Measurements from ENCODE around the gene CMBL. TPM values are rescaled to one million over a fixed set of nuclear protein-coding genes. Genes with fewer than 3 reads are reported as not detected.
"Not testable (repeated sequence)": the region's sequence is repeated elsewhere in the genome, so short reads cannot be mapped to it uniquely, and the experiment has no call there.

Gene CMBL
- 14.3 TPM for total RNA-seq

DNA sequence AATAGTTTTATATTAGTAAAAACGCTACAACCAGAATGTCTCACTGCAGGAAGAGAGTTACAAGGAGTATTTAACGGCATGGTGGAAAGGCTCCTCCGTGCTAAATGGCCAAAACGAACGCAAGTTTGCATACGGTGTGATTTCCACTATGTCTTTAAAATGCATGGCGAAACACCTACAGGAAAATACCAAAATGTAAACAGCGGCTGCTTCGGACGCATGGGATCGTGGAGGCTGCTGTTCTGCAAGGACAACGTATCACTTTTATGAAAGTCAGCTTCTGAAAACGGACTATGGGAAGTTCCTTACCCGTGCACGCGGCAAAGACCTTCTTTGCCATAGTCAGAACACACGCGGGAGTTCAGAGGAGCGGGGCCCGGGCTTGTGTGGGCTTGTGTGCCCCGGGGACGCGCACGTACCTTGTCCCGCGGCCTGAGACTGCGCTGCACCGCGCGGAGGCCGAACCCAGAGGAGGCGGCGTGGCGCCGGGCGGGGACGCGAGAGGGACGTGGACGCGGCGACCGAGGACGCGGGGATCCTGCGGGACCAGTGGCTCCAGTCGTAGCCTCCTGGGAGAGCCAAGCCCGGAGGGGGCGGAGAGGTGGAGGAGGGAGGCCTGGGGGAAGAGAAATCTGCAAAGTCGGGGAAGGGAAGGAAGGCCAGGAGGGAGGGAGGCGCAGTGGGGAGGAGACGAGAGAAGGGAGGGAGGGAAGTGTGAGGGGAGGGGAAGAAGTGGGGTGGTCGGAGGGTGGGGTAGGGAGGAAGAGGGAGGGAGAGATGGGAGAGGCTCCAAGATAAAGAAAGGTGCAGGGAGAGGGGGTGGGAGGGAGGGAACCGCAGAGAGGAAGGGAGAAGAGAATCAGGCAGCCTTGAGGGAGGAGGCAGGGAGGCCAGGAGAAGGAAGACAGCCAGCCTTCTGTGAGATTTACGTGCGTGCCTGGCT lies at the start of gene CMBL:
CMBL (minus strand) TSS at position 697 of the 943 bp plus-strand sequence. CDS start 17,140 bp downstream, outside the sequence.
- DNase-seq (ENCODE audit: low read depth in 2 of 3, low spot score in 2 of 3): peak in 2 of 3 donors; percentile 50 to 67

DNA sequence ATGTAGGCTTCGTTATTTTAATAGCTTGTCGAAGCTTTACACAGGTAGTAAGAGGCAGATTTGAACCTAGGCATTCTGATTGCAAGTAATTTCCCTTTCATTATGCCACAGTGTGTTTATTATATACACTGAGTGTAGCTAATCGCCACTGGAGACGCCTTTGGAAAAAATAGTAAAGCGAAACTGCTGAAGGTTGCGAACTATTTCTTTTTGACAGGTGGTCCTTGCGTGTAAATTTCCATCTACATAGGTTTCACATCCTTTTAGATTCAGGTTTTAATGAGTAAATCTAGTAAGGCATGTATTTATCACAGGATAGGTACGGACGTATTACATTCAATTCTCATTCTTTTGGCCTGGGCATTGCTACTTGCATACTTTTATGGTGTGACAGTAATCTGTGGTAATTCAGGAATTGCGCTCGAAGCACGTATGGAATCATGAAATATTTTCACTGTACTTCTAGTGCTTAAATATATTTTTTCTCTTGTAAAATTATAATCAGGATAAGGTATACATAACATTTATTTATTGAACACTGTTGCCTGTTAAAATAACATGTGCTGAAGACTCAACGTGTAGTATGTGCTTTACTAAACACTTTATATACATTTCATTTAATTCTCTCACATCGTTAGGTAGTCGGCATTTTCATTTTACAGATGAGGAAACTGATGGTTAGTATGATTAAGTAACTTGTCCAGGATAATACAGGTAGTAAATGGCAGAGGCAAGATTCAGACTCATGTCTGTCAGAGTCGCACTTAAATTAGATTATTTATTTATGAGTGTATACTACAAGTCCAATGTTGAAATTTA lies 47.6 kb upstream of the CMBL start:
- peak in 1 of 3 donors; percentile 67 for DNase-seq (ENCODE audit: low read depth in 2 of 3, low spot score in 2 of 3)

DNA sequence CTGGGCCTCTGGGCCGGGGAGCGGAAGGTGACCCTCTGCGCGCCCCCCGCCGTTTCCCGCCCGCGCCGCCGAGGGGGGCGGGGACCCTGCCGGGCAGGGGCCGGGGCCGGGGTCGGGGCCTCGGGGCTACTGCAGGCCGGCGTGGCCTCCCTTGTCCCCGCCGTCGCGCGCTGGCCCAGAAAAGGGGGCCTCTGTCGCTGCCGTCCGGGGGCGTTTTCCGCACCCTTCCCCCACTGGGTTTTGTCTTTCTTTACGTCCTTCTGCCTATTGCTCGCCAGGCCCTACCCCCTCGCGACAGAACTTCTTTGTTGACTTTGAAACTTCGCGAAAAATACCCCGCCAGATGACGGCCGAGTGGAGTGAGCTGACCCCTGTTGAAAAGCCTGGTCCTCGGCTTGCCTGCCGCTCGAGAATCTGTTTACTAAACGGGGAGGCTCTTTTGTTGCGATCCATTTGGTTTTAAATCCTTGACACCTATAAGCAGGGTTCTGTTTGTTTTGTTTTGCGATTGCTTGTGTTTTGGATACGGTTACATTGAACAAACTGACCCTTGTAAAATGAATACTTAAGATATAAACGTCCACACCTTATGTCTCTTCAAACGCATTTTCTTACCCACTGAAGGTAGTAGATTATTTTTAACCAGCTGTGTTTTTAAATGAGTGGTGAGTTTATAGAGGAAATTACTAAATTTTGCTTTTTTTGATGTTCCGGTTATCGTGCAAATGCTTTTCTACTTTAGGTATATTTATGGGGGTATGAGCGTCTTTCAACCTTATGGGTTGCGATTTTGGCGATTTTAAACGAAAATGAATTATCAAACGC lies 46.6 kb upstream of the CMBL start:
- DNase-seq (ENCODE audit: low read depth in 2 of 3, low spot score in 2 of 3): peak in 1 of 3 donors; percentile 48

DNA sequence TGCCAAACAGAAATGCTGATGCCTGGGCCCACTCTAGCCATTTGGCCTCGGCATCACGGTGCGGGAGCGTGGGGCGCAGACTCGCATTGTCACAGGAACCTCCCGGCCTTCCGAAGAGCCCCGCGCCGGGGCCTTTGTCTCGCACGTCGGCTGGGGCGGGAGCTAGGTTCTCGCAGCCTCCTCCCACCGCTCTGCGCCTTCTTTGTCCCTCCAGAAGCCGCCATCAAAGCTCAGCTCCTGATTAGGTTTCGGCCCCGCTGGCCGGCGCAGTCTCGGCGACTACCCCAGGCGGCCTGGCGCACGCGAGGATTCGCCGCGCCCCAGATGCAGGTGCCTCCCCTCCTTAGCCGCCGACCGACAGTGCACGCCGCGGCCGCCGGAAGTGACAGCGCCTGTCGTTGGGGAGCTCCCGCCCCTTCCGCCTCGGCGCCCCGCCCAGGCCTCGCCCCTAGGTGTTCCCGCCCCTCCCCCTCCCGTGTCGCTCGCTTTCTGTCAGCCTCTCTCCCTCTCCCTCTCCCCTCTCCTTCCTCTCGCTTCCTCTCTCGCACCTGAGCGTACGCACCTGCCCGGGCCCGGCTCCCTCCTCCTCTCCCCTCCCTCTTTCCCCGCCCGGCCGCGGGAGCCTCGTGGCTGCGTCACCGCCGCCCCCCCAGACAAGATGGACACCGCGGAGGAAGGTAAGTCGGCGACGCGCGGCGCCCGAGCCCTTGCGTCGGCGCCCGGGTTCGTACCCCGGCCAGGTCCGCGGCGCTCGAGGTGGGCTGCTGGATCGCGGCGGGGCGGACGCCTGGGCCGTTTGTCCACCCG lies 45.7 kb upstream of the CMBL start, which contains the start of gene MARCHF6:
MARCHF6 (plus strand) TSS at position 455 of the 807 bp plus-strand sequence; CDS start at position 659, 204 bp downstream.
- peak; percentile 94 to 96 (median 96) for DNase-seq (ENCODE audit: low read depth in 2 of 3, low spot score in 2 of 3)

DNA sequence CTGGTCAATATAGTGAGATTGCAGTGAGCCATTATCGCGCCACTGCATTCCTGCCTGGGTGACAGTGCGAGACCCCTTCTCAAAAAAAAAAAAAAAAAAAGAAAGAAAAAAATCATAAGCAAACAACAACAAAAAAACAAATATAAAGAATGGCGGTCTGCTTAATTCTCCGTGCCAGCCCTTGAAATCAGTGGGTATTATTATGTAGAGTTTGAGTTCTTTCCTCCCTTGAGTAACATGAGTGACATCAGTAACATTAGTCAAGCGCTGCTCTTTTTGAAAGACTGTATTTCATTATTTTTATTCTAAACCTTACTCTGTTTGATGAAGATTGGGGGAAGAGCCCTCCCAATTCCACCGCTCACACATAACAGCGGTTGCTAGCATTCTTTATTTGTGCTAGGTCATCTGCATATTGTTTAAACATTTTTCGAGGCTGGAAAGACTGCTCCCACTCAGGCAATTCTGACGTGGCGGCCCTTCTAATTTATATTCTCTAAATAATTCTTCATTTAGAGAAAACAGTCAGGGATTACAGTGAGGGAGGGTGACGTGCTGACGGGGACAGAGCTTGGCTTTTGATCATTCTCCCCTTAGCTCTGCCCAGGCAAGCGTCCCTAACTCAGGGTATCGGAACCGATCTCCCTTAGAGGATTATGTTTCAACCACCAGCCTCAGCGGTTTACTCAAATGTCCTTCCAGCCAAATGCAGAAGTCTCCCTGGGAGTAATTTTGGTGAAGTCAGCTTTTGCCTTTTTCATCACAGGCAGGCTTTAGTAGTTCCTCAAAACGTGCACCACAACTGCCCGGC lies 44.9 kb upstream of the CMBL start:
- peak in 1 of 3 donors; percentile 96 for DNase-seq (ENCODE audit: low read depth in 2 of 3, low spot score in 2 of 3)

DNA sequence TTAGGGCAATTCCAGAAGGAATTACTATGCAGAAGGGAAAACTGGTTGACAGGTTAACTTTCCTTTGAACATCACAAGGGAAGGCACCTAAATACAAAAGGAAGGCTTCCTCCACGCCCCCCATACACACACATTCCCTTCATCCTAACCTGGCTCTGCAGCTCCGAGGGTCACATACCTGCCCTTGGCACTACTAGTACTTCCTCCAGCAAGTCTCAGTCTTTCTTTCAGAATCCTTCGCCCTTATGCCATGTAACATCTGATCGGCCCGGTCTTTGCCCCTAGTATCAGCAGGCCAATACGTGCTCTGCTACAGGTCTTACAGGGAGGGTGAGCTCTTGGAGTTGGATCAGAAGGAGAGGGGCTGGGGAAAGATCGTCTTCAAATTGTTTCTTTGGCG lies 44.2 kb upstream of the CMBL start:
- DNase-seq (ENCODE audit: low read depth in 2 of 3, low spot score in 2 of 3): no peak

DNA sequence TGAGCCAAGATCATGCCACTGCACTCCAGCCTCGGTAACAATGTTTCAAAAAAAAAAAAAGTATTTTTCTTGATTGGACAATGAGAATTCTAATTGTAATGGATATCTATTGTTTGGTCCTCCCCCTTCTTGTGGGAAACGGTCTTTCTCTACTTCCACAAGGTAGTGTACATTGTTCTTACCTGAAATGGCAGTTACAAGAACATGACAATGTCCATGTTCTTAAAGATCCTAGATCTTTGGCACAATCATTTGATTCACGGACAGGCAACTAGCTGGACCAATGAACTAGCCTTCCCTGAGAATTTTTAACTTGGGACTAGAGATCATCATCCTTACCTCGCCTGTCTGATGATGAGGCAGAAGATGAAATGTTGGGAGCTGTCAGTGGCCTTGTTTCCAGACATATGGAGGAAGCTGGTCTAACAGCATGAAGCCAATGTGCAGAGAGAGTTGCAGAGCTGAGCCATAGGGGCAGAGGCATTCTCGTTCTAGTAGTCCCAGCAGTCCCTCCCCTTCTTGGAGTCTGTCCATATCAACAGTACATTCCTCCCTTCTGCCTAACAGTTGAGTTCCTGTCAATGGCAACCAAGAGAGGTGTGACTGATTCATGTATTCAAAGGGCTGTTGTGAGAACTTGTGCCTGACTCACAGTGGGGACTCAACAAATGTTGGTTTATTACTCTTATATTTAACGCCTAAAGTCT lies 43.6 kb upstream of the CMBL start:
- DNase-seq (ENCODE audit: low read depth in 2 of 3, low spot score in 2 of 3): no peak

DNA sequence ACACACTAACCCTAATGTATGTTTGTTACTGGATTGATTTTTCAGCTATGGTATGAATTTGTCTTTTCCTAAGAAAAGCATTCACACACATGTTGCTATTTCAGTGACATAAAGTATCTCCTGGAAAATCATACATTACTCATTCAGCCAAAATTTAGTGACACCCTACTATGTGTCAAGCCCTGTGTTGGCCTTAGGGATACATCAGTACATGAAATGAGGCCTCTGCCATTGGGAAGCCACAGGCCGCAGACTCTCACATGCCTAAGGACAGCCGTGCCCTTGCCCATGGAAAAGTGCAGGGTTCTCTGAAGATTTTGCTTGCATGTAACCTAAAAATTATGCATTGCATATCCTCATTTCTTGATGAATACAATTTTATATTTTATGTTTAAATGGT lies 40.6 kb upstream of the CMBL start:
- DNase-seq (ENCODE audit: low read depth in 2 of 3, low spot score in 2 of 3): no peak

DNA sequence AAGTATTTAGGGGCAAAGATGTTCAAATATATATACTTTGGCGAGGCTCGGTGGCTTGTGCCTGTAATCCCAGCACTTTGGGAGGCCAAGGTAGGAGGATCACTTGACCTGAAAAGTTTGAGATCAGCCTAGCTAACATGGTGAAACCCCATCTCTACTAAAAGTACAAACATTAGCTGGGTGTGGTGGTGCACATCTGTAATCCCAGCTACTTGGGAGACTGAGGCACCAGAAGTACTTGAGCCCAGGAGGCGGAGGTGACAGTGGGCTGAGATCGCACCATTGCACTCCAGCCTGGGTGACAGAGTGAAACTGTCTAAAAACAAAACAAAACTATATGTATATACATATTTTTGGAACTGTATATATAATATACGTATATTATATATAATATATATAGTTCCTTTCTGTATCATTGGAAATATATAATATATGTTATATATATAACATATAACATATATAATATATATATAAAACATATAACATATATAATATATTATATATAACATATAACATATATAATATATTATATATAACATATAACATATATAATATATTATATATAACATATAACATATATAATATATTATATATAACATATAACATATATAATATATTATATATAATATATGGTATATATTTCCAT lies 36.9 kb upstream of the CMBL start:
- not testable (repeated sequence) for DNase-seq (ENCODE audit: low read depth in 2 of 3, low spot score in 2 of 3)

DNA sequence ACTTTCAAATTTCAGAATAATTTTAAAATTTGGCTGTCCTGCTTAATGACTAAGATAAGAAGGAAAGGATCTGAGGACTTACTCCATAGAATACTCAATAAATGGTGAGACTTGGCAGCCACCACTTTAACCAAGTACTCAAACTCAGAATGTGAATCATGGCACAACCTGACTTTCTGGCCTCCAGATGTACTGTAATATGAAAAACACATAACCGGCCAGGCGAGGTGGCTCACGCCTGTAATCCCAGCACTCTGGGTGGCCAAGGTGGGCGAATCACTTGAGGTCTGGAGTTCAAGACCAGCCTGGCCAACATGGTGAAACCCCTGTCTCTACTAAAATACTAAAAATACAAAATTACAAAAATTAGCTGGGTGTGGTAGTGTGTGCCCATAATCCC lies 35.8 kb upstream of the CMBL start:
- DNase-seq (ENCODE audit: low read depth in 2 of 3, low spot score in 2 of 3): no peak

DNA sequence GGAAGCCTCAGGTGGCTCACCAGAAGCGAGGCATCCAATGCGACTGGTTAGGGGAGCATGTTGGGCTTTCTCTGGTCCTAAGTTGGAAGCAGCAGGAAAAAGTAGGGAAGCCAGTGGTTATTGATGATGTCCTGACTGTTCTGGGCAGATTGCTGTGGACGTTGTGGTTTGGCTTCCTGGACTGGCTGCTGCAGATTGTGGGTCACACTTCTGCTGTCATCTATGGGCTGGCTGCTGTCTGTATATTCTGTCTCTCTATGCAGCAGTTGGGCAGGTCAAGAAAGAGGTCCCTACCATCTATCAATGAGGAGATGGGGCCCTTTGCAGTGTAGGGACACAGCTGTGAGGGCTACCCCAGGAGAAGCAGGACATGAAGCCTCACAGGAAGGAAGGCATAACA lies 32.3 kb upstream of the CMBL start:
- no peak for DNase-seq (ENCODE audit: low read depth in 2 of 3, low spot score in 2 of 3)

DNA sequence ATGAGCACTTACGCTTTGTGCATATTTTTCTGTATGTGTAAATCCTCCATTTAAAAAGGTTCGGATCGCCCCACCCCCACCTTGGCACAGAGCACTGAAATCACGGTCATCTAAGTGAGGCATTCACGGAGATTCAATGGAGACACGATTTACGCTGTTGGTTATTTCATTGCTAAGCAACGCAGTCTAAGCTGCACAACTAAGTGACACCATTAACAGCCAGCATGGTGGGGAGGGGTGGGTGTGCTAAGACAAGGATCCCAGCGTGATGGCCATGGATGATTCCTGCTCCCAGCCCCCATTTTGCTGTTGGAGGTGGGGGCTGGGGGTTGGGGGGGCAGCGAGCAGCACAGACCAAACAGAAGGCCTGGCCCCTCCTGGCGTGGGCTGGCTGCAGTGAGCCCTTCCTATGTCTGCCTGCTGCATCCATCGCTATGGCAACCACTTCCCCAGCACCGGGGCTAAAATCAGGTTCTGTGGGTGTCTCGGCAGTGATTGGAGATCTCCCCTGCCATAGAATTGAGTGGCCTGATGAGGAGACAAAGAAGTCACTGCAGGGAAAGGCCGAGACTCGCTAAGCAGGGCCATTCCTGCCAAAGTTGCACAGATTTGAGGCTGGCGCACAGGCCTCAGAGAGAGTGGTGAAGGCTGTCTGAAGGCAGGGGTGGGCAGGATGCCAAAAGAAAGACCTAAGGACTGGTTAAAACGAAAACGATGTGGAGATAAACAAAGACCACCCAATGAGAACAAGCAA lies 31.5 kb upstream of the CMBL start:
- DNase-seq (ENCODE audit: low read depth in 2 of 3, low spot score in 2 of 3): no peak

DNA sequence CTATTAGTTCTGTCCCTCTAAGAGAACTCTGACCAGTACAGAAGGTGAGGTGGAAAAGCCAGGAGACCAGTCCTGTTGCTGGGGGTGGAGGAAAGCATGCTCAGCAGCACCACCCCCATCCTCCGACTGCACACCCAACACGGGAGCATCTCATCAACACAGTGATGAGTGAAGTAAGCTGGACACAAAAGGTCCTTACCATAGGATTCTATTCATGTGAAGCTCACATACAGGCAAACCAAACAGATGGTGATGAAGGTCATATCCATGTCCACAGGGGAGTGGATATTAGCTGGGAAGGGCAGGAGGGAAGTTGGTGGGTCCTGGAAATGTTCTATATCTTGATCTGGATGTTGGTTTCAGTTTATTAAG lies 31.0 kb upstream of the CMBL start:
- DNase-seq (ENCODE audit: low read depth in 2 of 3, low spot score in 2 of 3): no peak

DNA sequence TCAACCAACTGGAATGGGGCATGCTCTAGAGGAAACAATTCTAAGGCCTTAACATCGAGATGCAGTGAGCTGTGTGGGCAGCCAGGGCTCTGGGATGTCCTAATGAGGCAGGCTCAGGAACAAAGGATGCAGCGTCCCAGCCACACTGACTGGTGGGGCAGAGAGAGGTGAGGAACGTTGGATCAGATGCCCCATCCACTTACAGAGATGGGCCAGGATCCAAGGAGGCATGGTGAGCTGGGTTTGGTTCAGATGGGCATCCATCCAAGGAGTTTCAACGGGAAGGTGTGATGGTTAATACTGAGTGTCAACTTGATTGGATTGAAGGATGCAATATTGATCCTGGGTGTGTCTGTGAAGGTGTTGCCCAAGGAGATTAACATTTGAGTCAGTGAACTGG lies 30.3 kb upstream of the CMBL start:
- DNase-seq (ENCODE audit: low read depth in 2 of 3, low spot score in 2 of 3): no peak

DNA sequence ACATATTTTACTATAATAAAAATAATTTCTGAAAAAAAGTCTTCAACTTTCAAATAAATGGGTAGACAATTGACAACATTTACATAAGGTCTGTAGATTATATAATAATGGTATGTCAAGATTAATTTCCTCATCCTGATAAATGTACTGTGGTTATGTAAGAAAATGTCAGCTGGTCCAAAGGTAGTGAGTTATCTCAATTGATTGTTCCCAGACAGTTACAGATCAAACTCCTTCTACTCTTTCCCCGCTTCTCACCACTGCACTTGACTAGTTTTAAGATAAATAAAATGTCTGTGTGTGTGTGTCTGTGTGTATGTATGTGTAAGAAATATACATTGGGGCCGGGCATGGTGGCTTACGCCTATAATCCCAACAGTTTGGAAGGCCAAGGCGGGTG lies 29.4 kb upstream of the CMBL start:
- no peak for DNase-seq (ENCODE audit: low read depth in 2 of 3, low spot score in 2 of 3)

DNA sequence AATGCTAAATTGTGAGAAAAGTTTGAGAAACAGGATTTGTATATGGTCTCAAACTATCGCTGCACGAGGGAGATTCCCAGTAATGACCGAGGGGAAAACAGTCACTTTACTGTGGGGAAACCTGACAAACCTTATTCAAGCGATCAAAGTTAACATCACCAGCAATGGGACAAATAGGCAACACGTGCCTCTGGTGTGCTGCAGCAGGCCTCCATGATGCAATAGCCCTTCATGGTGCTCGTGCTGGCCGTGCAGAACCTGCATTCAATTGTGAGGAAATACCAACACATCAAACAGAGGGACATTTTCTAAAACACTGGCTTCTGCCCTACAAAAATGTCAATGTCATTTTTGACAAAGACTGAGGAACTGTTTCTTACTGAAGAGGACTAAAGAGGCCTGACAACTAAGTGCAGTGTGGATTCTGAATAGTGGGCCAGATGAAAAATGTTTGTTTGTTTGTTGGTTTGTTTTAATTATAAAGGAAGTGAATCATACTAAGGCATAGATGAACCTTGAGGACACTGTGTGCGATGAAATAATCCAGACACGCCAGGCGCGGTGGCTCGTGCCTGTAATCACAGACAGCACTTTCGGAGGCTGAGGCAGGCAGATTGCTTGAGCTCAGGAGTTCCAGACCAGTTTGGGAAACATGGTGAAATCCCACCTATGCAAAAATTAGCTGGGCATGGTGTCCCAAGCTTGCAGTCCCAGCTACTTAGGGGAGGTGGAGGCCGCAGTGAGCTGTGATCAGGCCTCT lies 28.2 kb upstream of the CMBL start:
- DNase-seq (ENCODE audit: low read depth in 2 of 3, low spot score in 2 of 3): no peak
